ENCODE results near the gene KCTD16. TPM values are rescaled to one million over a fixed set of nuclear protein-coding genes. Genes with fewer than 3 reads are reported as not detected.

KCTD16 gene
- total and polyA plus RNA-seq, 2 experiments from 2014 or later = 0.02 to 0.76 TPM

DNA sequence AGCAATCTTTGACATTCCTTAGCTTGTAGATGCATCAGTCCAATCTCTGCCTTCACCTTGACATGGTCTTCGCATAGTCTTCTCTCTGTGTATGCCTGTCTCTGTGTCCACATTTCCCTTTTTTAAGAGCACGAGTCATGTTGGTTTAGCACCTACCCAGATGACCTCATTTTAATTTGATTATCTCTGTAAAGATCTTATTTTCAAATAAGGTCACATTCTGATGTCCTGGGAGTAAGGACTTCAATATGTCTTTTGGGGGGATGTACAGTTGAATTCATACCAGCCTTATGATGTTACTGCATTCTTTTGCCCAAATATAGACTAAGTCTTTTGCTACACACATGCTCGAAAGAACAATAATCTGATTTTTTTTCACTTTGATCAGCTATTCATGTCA, 6.9 kb downstream of the KCTD16 start:
- H3K36me3 ChIP-seq (ENCODE audit: insufficient read depth) = no peaks in the 10 kb centered on the region
- ATAC-seq (no peak), DNase-seq (ENCODE audit: low spot score) (no peak)
- no peak overlapping the region for H3K27ac ChIP-seq (ENCODE audit: low read depth)
- TF ChIP-seq, protein P1, sequence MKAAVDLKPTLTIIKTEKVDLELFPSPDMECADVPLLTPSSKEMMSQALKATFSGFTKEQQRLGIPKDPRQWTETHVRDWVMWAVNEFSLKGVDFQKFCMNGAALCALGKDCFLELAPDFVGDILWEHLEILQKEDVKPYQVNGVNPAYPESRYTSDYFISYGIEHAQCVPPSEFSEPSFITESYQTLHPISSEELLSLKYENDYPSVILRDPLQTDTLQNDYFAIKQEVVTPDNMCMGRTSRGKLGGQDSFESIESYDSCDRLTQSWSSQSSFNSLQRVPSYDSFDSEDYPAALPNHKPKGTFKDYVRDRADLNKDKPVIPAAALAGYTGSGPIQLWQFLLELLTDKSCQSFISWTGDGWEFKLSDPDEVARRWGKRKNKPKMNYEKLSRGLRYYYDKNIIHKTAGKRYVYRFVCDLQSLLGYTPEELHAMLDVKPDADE (IDR thresholded peaks at IDR 0.05) = no peak
- TF ChIP-seq, protein P2, sequence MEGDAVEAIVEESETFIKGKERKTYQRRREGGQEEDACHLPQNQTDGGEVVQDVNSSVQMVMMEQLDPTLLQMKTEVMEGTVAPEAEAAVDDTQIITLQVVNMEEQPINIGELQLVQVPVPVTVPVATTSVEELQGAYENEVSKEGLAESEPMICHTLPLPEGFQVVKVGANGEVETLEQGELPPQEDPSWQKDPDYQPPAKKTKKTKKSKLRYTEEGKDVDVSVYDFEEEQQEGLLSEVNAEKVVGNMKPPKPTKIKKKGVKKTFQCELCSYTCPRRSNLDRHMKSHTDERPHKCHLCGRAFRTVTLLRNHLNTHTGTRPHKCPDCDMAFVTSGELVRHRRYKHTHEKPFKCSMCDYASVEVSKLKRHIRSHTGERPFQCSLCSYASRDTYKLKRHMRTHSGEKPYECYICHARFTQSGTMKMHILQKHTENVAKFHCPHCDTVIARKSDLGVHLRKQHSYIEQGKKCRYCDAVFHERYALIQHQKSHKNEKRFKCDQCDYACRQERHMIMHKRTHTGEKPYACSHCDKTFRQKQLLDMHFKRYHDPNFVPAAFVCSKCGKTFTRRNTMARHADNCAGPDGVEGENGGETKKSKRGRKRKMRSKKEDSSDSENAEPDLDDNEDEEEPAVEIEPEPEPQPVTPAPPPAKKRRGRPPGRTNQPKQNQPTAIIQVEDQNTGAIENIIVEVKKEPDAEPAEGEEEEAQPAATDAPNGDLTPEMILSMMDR (conservative IDR thresholded peaks at IDR 0.05; ENCODE audit: low read depth in 2 of 2) = no peak
- TF ChIP-seq EZH2 (IDR thresholded peaks at IDR 0.05; ENCODE audit: low read depth, unreplicated experiment) = no peak
- no peak for TF ChIP-seq ZNF114 (CRISPR knock-in tag; IDR thresholded peaks at IDR 0.05)
- no peak for TF ChIP-seq JUNB (IDR thresholded peaks at IDR 0.05; ENCODE audit: unreplicated experiment)
- no peak for TF ChIP-seq STAT1 (IDR thresholded peaks at IDR 0.05; ENCODE audit: unreplicated experiment)
- TF ChIP-seq ZNF331 (CRISPR knock-in tag; IDR thresholded peaks at IDR 0.05; ENCODE audit: low read depth) = no peak
- TF ChIP-seq, protein P3, sequence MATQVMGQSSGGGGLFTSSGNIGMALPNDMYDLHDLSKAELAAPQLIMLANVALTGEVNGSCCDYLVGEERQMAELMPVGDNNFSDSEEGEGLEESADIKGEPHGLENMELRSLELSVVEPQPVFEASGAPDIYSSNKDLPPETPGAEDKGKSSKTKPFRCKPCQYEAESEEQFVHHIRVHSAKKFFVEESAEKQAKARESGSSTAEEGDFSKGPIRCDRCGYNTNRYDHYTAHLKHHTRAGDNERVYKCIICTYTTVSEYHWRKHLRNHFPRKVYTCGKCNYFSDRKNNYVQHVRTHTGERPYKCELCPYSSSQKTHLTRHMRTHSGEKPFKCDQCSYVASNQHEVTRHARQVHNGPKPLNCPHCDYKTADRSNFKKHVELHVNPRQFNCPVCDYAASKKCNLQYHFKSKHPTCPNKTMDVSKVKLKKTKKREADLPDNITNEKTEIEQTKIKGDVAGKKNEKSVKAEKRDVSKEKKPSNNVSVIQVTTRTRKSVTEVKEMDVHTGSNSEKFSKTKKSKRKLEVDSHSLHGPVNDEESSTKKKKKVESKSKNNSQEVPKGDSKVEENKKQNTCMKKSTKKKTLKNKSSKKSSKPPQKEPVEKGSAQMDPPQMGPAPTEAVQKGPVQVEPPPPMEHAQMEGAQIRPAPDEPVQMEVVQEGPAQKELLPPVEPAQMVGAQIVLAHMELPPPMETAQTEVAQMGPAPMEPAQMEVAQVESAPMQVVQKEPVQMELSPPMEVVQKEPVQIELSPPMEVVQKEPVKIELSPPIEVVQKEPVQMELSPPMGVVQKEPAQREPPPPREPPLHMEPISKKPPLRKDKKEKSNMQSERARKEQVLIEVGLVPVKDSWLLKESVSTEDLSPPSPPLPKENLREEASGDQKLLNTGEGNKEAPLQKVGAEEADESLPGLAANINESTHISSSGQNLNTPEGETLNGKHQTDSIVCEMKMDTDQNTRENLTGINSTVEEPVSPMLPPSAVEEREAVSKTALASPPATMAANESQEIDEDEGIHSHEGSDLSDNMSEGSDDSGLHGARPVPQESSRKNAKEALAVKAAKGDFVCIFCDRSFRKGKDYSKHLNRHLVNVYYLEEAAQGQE (IDR thresholded peaks at IDR 0.05; ENCODE audit: unreplicated experiment) = no peak
- no peak for TF ChIP-seq CREB1 (CRISPR knock-in tag; IDR thresholded peaks at IDR 0.05; ENCODE audit: low read depth)
- Mint-ChIP-seq H3K27ac (no peak overlapping the region), H3K36me3 (ENCODE audit: low read depth) (no peaks in the 10 kb centered on the region), H3K4me1 (no peaks in the 10 kb centered on the region), H3K4me3 (no peak overlapping the region), H3K9me3 (no peaks in the 10 kb centered on the region), H3K27me3 (ENCODE audit: insufficient read depth, low read depth, poor library complexity) (peaks cover 4% of the 10 kb centered on the region)
- no peaks in the 10 kb centered on the region for H3K9me2 ChIP-seq (ENCODE audit: insufficient read depth)
- no peak overlapping the region for H3K4me2 ChIP-seq
- H3F3A ChIP-seq (replicated peaks; ENCODE audit: low read depth) = no peaks in the 10 kb centered on the region
- no peak overlapping the region for H2AFZ ChIP-seq
- H3K4me3 ChIP-seq = no peak overlapping the region
- no peaks in the 10 kb centered on the region for H3K27me3 ChIP-seq (ENCODE audit: insufficient read depth)
- H3K4me1 ChIP-seq (ENCODE audit: insufficient read depth) = no peaks in the 10 kb centered on the region
- H3K79me2 ChIP-seq (replicated peaks; ENCODE audit: insufficient read depth) = no peaks in the 10 kb centered on the region
- H4K20me1 ChIP-seq (replicated peaks; ENCODE audit: insufficient read depth) = no peaks in the 10 kb centered on the region

DNA sequence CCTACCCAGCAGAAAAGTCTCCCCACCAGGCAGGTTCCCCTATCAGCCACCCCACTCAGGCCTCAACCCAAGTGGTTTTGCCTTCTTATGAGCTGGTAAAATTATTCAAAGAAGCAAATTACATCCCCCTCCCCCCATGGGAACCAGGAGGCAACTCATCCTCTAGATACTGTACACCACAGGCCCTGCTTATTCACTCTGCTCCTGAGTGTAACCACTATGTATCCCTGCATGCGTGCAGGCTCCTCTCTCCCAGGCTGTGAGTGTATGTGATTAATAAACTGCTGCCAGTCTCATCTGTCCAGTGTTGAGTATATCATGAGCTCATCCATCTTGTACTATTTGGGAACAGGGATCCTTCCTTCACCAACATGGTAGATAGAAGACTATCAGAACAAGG, 8.6 kb downstream of the KCTD16 start:
- no peak overlapping the region for H2AFZ ChIP-seq
- H3K4me2 ChIP-seq = no peak overlapping the region
- no peaks in the 10 kb centered on the region for H4K20me1 ChIP-seq (replicated peaks; ENCODE audit: insufficient read depth)
- H3K4me3 Mint-ChIP-seq = no peak overlapping the region
- no peaks in the 10 kb centered on the region for H3K79me2 ChIP-seq (replicated peaks; ENCODE audit: insufficient read depth)
- no peaks in the 10 kb centered on the region for H3K9me3 Mint-ChIP-seq
- no peak overlapping the region for H3K27ac ChIP-seq (ENCODE audit: low read depth)
- no peaks in the 10 kb centered on the region for H3F3A ChIP-seq (replicated peaks; ENCODE audit: low read depth)
- ATAC-seq (no peak), DNase-seq (ENCODE audit: low spot score) (no peak)
- no peaks in the 10 kb centered on the region for H3K9me2 ChIP-seq (ENCODE audit: insufficient read depth)
- no peak overlapping the region for H3K4me3 ChIP-seq
- H3K4me1 ChIP-seq (ENCODE audit: insufficient read depth) = no peaks in the 10 kb centered on the region
- H3K4me1 Mint-ChIP-seq = no peaks in the 10 kb centered on the region
- peaks cover 1% of the 10 kb centered on the region for H3K27me3 Mint-ChIP-seq (ENCODE audit: insufficient read depth, low read depth, poor library complexity)
- no peaks in the 10 kb centered on the region for H3K36me3 Mint-ChIP-seq (ENCODE audit: low read depth)
- no peak overlapping the region for H3K27ac Mint-ChIP-seq
- H3K27me3 ChIP-seq (ENCODE audit: insufficient read depth) = no peaks in the 10 kb centered on the region
- H3K36me3 ChIP-seq (ENCODE audit: insufficient read depth) = no peaks in the 10 kb centered on the region
- TF ChIP-seq, protein P2 (conservative IDR thresholded peaks at IDR 0.05; ENCODE audit: low read depth in 2 of 2) = no peak
- TF ChIP-seq, protein P3 (IDR thresholded peaks at IDR 0.05; ENCODE audit: unreplicated experiment) = no peak
- no peak for TF ChIP-seq EZH2 (IDR thresholded peaks at IDR 0.05; ENCODE audit: low read depth, unreplicated experiment)
- no peak for TF ChIP-seq POLR2AphosphoS5 (IDR thresholded peaks at IDR 0.05; ENCODE audit: low read depth)
- no peak for TF ChIP-seq ZNF331 (CRISPR knock-in tag; IDR thresholded peaks at IDR 0.05; ENCODE audit: low read depth)
- no peak for TF ChIP-seq STAT1 (IDR thresholded peaks at IDR 0.05; ENCODE audit: unreplicated experiment)
